NCI-H2081 treated with DMSO at 0.1 percent for 48 hours (cell line): ENCODE results near the gene PIGU.
A peak's percentile ranks its signal among the peaks of the same experiment; 100 is the strongest.
"Not testable (repeated sequence)": the region's sequence is repeated elsewhere in the genome, so short reads cannot be mapped to it uniquely, and the experiment has no call there.

Source experiments
- DNase-seq: peaks from one replicate; lab custom pipeline; 2025; lab: John Stamatoyannopoulos, UW

The PIGU gene

GRCh38 chr20:34661811-34662210, 15.1 kb downstream of the PIGU start:
- not testable (repeated sequence) for DNase-seq

- not testable (repeated sequence) for DNase-seq
Observed at GRCh38 chr20:34658654-34659053, 18.2 kb downstream of the PIGU start.

GRCh38 chr20:34654207-34654744, 22.6 kb downstream of the PIGU start:
- no peak for DNase-seq

GRCh38 chr20:34651200-34651599, 25.7 kb downstream of the PIGU start:
- no peak for DNase-seq

GRCh38 chr20:34647737-34648136, 29.2 kb downstream of the PIGU start:
- DNase-seq = no peak

GRCh38 chr20:34644951-34645350, 31.9 kb downstream of the PIGU start:
- no peak for DNase-seq

GRCh38 chr20:34644345-34644744, 32.5 kb downstream of the PIGU start:
- DNase-seq = no peak

- no peak for DNase-seq
Observed at GRCh38 chr20:34643928-34644327, 33.0 kb downstream of the PIGU start.

- no peak for DNase-seq
Observed at GRCh38 chr20:34642009-34642408, 34.9 kb downstream of the PIGU start.

- peak; percentile 86 for DNase-seq
Observed at GRCh38 chr20:34639755-34640222, 37.1 kb downstream of the PIGU start.

GRCh38 chr20:34638532-34638931, 38.4 kb downstream of the PIGU start:
- no peak for DNase-seq

GRCh38 chr20:34638039-34638292, 38.9 kb downstream of the PIGU start:
- no peak for DNase-seq

GRCh38 chr20:34637245-34638038, 39.5 kb downstream of the PIGU start:
- no peak for DNase-seq

- DNase-seq = no peak
Observed at GRCh38 chr20:34636648-34637047, 40.2 kb downstream of the PIGU start.

- DNase-seq = no peak
Observed at GRCh38 chr20:34634392-34634791, 42.5 kb downstream of the PIGU start.

GRCh38 chr20:34632870-34633452, 43.9 kb downstream of the PIGU start:
- no peak for DNase-seq

- no peak for DNase-seq
Observed at GRCh38 chr20:34629904-34630303, 47.0 kb downstream of the PIGU start.

- no peak for DNase-seq
Observed at GRCh38 chr20:34629342-34629741, 47.5 kb downstream of the PIGU start.

- DNase-seq = no peak
Observed at GRCh38 chr20:34628026-34628425, 48.9 kb downstream of the PIGU start.

GRCh38 chr20:34627458-34627857, 49.4 kb downstream of the PIGU start:
- no peak for DNase-seq

- no peak for DNase-seq
Observed at GRCh38 chr20:34626992-34627391, 49.9 kb downstream of the PIGU start.

- no peak for DNase-seq
Observed at GRCh38 chr20:34624629-34625028, 52.3 kb downstream of the PIGU start.

- DNase-seq = no peak
Observed at GRCh38 chr20:34622821-34623451, 54.0 kb downstream of the PIGU start.
